ENCODE results near the gene ASCL4. TPM values are rescaled to one million over a fixed set of nuclear protein-coding genes. Genes with fewer than 3 reads are reported as not detected.
A peak's percentile ranks its signal among the peaks of the same experiment; 100 is the strongest.

The ASCL4 gene
- polyA plus RNA-seq, 1 of the 3 experiments (the other 2 are of a cell fraction), result not detected

GRCh38 chr12:107760809-107761501, 13.5 kb upstream of the ASCL4 start, which contains the start of gene PRDM4 (continued):
- TF ChIP-seq NRF1 (IDR thresholded peaks at IDR 0.05; ENCODE audit: low read depth, low read length) (peak; percentile 97), POLR2AphosphoS5 (IDR thresholded peaks at IDR 0.05; ENCODE audit: low read depth, low read length) (peak; percentile 78), MXI1 (IDR thresholded peaks at IDR 0.05; ENCODE audit: low read depth, low read length) (peak; percentile 67), CHD2 (IDR thresholded peaks at IDR 0.05; ENCODE audit: low read length, partially characterized antibody) (peak; percentile 97), TEAD4 (IDR thresholded peaks at IDR 0.05; ENCODE audit: borderline replicate concordance, insufficient read depth) (no peak), RCOR1 (IDR thresholded peaks at IDR 0.05; ENCODE audit: low read length) (no peak), SIN3A (IDR thresholded peaks at IDR 0.05; ENCODE audit: borderline replicate concordance, low read depth, low read length) (peak; percentile 73; the same call in 1 of the 2 replicates), MAX (IDR thresholded peaks at IDR 0.05; ENCODE audit: low read depth) (peak; percentile 28; the same call in 1 of the 2 replicates), GATA2 (CRISPR knock-in tag; IDR thresholded peaks at IDR 0.05) (no peak), EZH2phosphoT487 (IDR thresholded peaks at IDR 0.05; ENCODE audit: borderline replicate concordance, low read depth) (no peak), IRF3 (IDR thresholded peaks at IDR 0.05; ENCODE audit: low read depth, low read length) (no peak), FOXJ3 (CRISPR knock-in tag; IDR thresholded peaks at IDR 0.05) (no peak), REST (IDR thresholded peaks at IDR 0.05; ENCODE audit: low read depth, low read length) (no peak), NFIC (IDR thresholded peaks at IDR 0.05; ENCODE audit: borderline replicate concordance) (no peak), FOXM1 (IDR thresholded peaks at IDR 0.05; ENCODE audit: low read depth) (no peak), TCF12 (IDR thresholded peaks at IDR 0.05) (no peak), PBX3 (IDR thresholded peaks at IDR 0.05) (no peak), EP300 (IDR thresholded peaks at IDR 0.05; ENCODE audit: borderline replicate concordance in 1 of 2, low read depth in 1 of 2, low read length in 1 of 2) (no peak; a peak in 1 of 4 replicates), RFX5 (IDR thresholded peaks at IDR 0.05; ENCODE audit: low read length) (no peak)
